Measurements from ENCODE around the gene PRR5L. TPM values are rescaled to one million over a fixed set of nuclear protein-coding genes. Genes with fewer than 3 reads are reported as not detected.

PRR5L gene
- total and polyA plus RNA-seq, 9 of the 15 experiments (the other 6 are each of a cell fraction or from before 2014, with no cell fraction given), result 0.11 to 0.60 (median 0.36) TPM; not detected in 2

- FAIRE-seq, result no peak
- in situ Hi-C loops (cut with MboI) (no loop called here), intact Hi-C loops (cut with micrococcal nuclease) (no loop called here)
- Histone ChIP-seq H3K27me3 (ENCODE audit: control insufficient read depth in 2 of 2, insufficient read depth in 2 of 2, low read length in 2 of 2) (peaks cover 3 to 18% of the 10 kb centered on the region in 2 experiments; a peak in 2 of 5 replicates), H3K4me3 (no peak overlapping the region), H3K9ac (ENCODE audit: insufficient read depth in 1 of 2, low read depth in 2 of 2, low read length in 2 of 2) (no peak overlapping the region), H3K9me1 (ENCODE audit: control insufficient read depth, insufficient read depth, low read length) (no peaks in the 10 kb centered on the region), H3K27ac (ENCODE audit: extremely low read depth, low read depth, low read length) (no peak overlapping the region), H3K36me3 (ENCODE audit: control insufficient read depth, insufficient read depth, low read length) (no peaks in the 10 kb centered on the region), H3K4me1 (replicated peaks in 1 of 2; ENCODE audit: control insufficient read depth in 2 of 2, insufficient read depth in 2 of 2, low read length in 2 of 2) (no peaks in the 10 kb centered on the region; a peak in 1 of 5 replicates), H3K4me2 (ENCODE audit: insufficient read depth, low read length) (no peak overlapping the region), H3K79me2 (ENCODE audit: control insufficient read depth, insufficient read depth, low read length) (no peaks in the 10 kb centered on the region), H2AFZ (ENCODE audit: low read depth, low read length) (no peak overlapping the region), H4K20me1 (replicated peaks; ENCODE audit: control insufficient read depth, insufficient read depth, low read length) (no peaks in the 10 kb centered on the region), H3K9me3 (replicated peaks; ENCODE audit: control insufficient read depth, insufficient read depth, low read depth, low read length) (no peaks in the 10 kb centered on the region)
- DNase-seq (ENCODE audit: extremely low read depth in 1 of 4, low spot score in 3 of 4), result no peak
- BruUV-seq (replicated peaks), result no TSS peak
- POLR2A ChIA-PET, result no interaction called here
- ATAC-seq, result no peak
- 7% methylated on average over 4 of the region's 4 CpGs for WGBS (ENCODE audit: insufficient coverage, low coverage, missing lambda C conversion rate)
- CTCF ChIA-PET (ENCODE audit: low intra/inter-chr PET ratio), result no interaction called here
- TF ChIP-seq MAFG (tag; conservative IDR thresholded peaks at IDR 0.05) (peak; percentile 77), MGA (IDR thresholded peaks at IDR 0.05) (no peak), SRSF9 (IDR thresholded peaks at IDR 0.05; ENCODE audit: borderline replicate concordance, low read depth, low read length) (no peak), ZNF316 (IDR thresholded peaks at IDR 0.05) (peak; percentile 76), POLR3A (IDR thresholded peaks at IDR 0.05; ENCODE audit: borderline replicate concordance, extremely low read depth, insufficient read depth, insufficient read length) (no peak), MBD2 (IDR thresholded peaks at IDR 0.05; ENCODE audit: borderline replicate concordance, low read depth) (no peak), DNMT1 (IDR thresholded peaks at IDR 0.05) (no peak), ERF (CRISPR knock-in tag; IDR thresholded peaks at IDR 0.05) (no peak), SAP30 (IDR thresholded peaks at IDR 0.05; ENCODE audit: borderline replicate concordance, insufficient read depth, low read depth, low read length, poor library complexity, severe bottlenecking) (no peak)
These were observed 131.0 kb downstream of the PRR5L start for GRCh38 chr11:36427079-36427478.

Data from K562 (cell line).